IMR-90 (cell line): Measurements from ENCODE around the gene IL17C. TPM values are rescaled to one million over a fixed set of nuclear protein-coding genes. Genes with fewer than 3 reads are reported as not detected.

Source experiments
- ATAC-seq: fragments of 200-7000 bp; cut with Tn5 transposase; 2 replicates; pipeline ENCODE4 v1.9.1; 2020; ENCODE audit warnings: low read depth, mild to moderate bottlenecking, moderate library complexity
- BruUV-seq: library from RNA; stranded (reverse); fragments of 400-500 nt; replicated peaks from 2 replicates; lab custom pipeline; 2021; lab: Mats Ljungman, UMichigan
- CTCF ChIA-PET: fragments of 300-600 bp; formaldehyde crosslinking; extraction: SDS; loops from one replicate; lab custom pipeline; 2021; ENCODE audit warnings: antibody characterized with exemption; lab: Yijun Ruan, JAX
- POLR2A ChIA-PET: fragments of 300-600 bp; sonication (Branson Sonifier 250); formaldehyde crosslinking; loops from one replicate; lab custom pipeline; 2022; ENCODE audit warnings: antibody characterized with exemption; ENCODE audit not compliant: unreplicated experiment; lab: Charles Lee
- DNase-seq: peaks from one replicate; pipeline ENCODE4 v3.0.0; 2013
- H2AFZ ChIP-seq: replicated peaks from 2 replicates; pipeline ENCODE3; 2013; ENCODE audit warnings: low read length, mild to moderate bottlenecking; ENCODE audit not compliant: poor library complexity
- H2AK5ac ChIP-seq: 2 replicates; pipeline ENCODE4 v1.6.1; 2013; ENCODE audit warnings: low read depth, low read length, inconsistent platforms
- H2AK9ac ChIP-seq: replicated peaks from 2 replicates; pipeline ENCODE3; 2013; ENCODE audit warnings: mild to moderate bottlenecking, low read depth, low read length, moderate library complexity; ENCODE audit not compliant: poor library complexity
- H2BK120ac ChIP-seq: 2 replicates; pipeline ENCODE4 v1.6.1; 2013; ENCODE audit warnings: low read depth, low read length, inconsistent platforms
- H2BK15ac ChIP-seq: 3 replicates; pipeline ENCODE4 v1.6.1; 2013; ENCODE audit warnings: low read depth, low read length, inconsistent platforms
- H2BK20ac ChIP-seq: 2 replicates; pipeline ENCODE4 v1.6.1; 2013; ENCODE audit warnings: low read depth, mild to moderate bottlenecking, inconsistent platforms, low read length, moderate library complexity
- H2BK5ac ChIP-seq: 2 replicates; pipeline ENCODE4 v1.6.1; 2013; ENCODE audit warnings: mild to moderate bottlenecking, low read depth, low read length, inconsistent platforms; ENCODE audit not compliant: poor library complexity, severe bottlenecking
- H3K14ac ChIP-seq: replicated peaks from 2 replicates; pipeline ENCODE4 v1.6.1; 2013; ENCODE audit warnings: low read depth, low read length, inconsistent platforms
- H3K18ac ChIP-seq: 2 replicates; pipeline ENCODE4 v1.6.1; 2013; ENCODE audit warnings: low read depth, low read length, control low read depth
- H3K23ac ChIP-seq: 2 replicates; pipeline ENCODE4 v1.6.1; 2013; ENCODE audit warnings: low read depth, low read length, inconsistent platforms
- H3K27ac ChIP-seq: 2 replicates; pipeline ENCODE4 v1.5.1; 2013; ENCODE audit warnings: mild to moderate bottlenecking, control low read depth, low read length; ENCODE audit not compliant: insufficient read depth
- H3K27me3 ChIP-seq: 2 replicates; pipeline ENCODE4 v1.6.1; 2013; ENCODE audit warnings: low read length; ENCODE audit not compliant: control insufficient read depth, insufficient read depth
- H3K36me3 ChIP-seq: 2 replicates; pipeline ENCODE4 v1.6.1; 2013; ENCODE audit warnings: low read length, mixed read lengths; ENCODE audit not compliant: control insufficient read depth, insufficient read depth
- H3K4ac ChIP-seq: 2 replicates; pipeline ENCODE4 v1.6.1; 2013; ENCODE audit warnings: low read depth, low read length, inconsistent platforms
- H3K4me1 ChIP-seq: 2 replicates; pipeline ENCODE4 v1.6.1; 2013; ENCODE audit warnings: low read length, mixed read lengths; ENCODE audit not compliant: control insufficient read depth, insufficient read depth
- H3K4me2 ChIP-seq: 2 replicates; pipeline ENCODE4 v1.6.1; 2013; ENCODE audit warnings: low read depth, mild to moderate bottlenecking, control low read depth, low read length, moderate library complexity
- H3K4me3 ChIP-seq: 2 replicates; pipeline ENCODE4 v1.5.1; 2013; ENCODE audit warnings: low read depth, mild to moderate bottlenecking, control low read depth, low read length, moderate library complexity; ENCODE audit not compliant: insufficient read depth
- H3K56ac ChIP-seq: 2 replicates; pipeline ENCODE4 v1.6.1; 2013; ENCODE audit warnings: low read length, inconsistent platforms; ENCODE audit not compliant: insufficient read depth; ENCODE audit errors: extremely low read depth
- H3K79me1 ChIP-seq, 2 experiments: 2 replicates each; pipeline ENCODE4 v1.6.1; 2013; ENCODE audit warnings: low read length in 2 of 2, inconsistent platforms in 1 of 2, low read depth in 1 of 2
- H3K9ac ChIP-seq: 2 replicates; pipeline ENCODE4 v1.6.1; 2013; ENCODE audit warnings: low read depth, low read length, control low read depth
- H3K9me1 ChIP-seq: 2 replicates; pipeline ENCODE4 v1.6.1; 2013; ENCODE audit warnings: low read length, inconsistent platforms; ENCODE audit not compliant: insufficient read depth
- H3K9me3 ChIP-seq: 2 replicates; pipeline ENCODE4 v1.6.1; 2013; ENCODE audit warnings: low read length; ENCODE audit not compliant: control insufficient read depth, insufficient read depth
- H4K20me1 ChIP-seq: 2 replicates; pipeline ENCODE4 v1.6.1; 2013; ENCODE audit warnings: low read length, inconsistent platforms; ENCODE audit not compliant: insufficient read depth
- H4K5ac ChIP-seq: 2 replicates; pipeline ENCODE4 v1.6.1; 2013; ENCODE audit warnings: mild to moderate bottlenecking, low read depth, low read length, control low read depth
- H4K8ac ChIP-seq, 2 experiments: 2 replicates each; pipeline ENCODE4 v1.6.1; 2013; ENCODE audit warnings: low read depth in 2 of 2, low read length in 2 of 2, control low read depth in 1 of 2, inconsistent platforms in 1 of 2
- H4K91ac ChIP-seq: 2 replicates; pipeline ENCODE4 v1.6.1; 2013; ENCODE audit warnings: low read depth, low read length, inconsistent platforms; ENCODE audit not compliant: insufficient read depth
- ELK1 ChIP-seq: fragments of 150-350 bp; IDR thresholded peaks from 2 replicates; pipeline ENCODE4 v1.6.1; 2016; ENCODE audit warnings: low read depth, mild to moderate bottlenecking, low read length, moderate library complexity, borderline replicate concordance
- WGBS, 2 experiments: methylation state at CpG; one replicate each; pipeline versions ENCODE4 v1.1.5 to v1.1.7; 2013; ENCODE audit warnings: missing lambda C conversion rate in 2 of 2; ENCODE audit not compliant: insufficient read length in 1 of 2; ENCODE audit errors: extremely low coverage in 2 of 2; 5-methylcytosine and 5-hydroxymethylcytosine counted together
- dilution Hi-C: fragments of 300-500 bp; cut with HindIII; formaldehyde crosslinking; loops from one replicate; pipeline ENCODE4 v1.14.3; 2018; ENCODE audit warnings: low sequenced_read_pairs; ENCODE audit not compliant: unreplicated experiment
- in situ Hi-C: fragments of 300-500 bp; cut with MboI; formaldehyde crosslinking; loops from 3 replicates; pipeline ENCODE4 v1.14.3; 2019; ENCODE audit warnings: low sequenced_read_pairs, inconsistent platforms, mixed read lengths
- intact Hi-C: fragments of 100-400 bp; cut with micrococcal nuclease; formaldehyde crosslinking; loops from 2 replicates; pipeline ENCODE4 v1.10.0; 2022
- polyA plus RNA-seq, 3 experiments: library from polyadenylated mRNA; depleted of rRNA; stranded (reverse); fragments of >200 nt; gene quantifications; 2 replicates each; pipeline ENCODE4 v1.2.3, GENCODE V29; 2012; ENCODE audit warnings: low replicate concordance in 1 of 3
- total RNA-seq: library from RNA; depleted of rRNA; stranded (reverse); fragments of >200 nt; gene quantifications from 2 replicates; pipeline ENCODE4 v1.2.3, GENCODE V29; 2012

IL17C gene
- total and polyA plus RNA-seq, 2 of the 4 experiments (the other 2 are of a cell fraction) = 0.09 TPM; not detected in 1

DNA sequence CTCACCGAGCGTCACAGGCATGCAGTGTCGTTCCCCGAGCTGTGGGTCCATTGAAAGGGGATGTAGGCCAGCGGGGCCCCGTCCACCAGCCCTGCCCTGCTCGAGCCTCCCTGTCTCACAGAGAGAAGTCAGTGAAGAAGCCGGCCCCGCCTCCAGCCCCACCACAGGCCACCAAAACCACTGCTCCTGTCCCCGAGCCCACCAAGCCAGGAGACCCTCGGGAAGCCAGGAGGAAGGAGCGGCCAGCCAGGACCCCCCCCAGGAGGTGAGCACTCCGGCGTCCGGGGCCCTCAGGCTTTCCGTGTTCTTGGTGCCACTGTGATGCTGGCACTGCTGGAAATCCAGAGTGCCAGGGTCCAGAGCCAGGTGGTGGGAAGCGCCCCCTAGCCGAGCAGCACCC lies 13.9 kb upstream of the IL17C start:
- ChIA-PET CTCF (no interaction called here), POLR2A (no interaction called here)
- Histone ChIP-seq H2AK5ac (no peak overlapping the region), H3K79me1 (peaks cover 8 to 35% of the 10 kb centered on the region in 2 experiments), H3K18ac (no peak overlapping the region), H2BK15ac (no peak overlapping the region), H2BK20ac (no peak overlapping the region), H2BK5ac (no peak overlapping the region), H3K27me3 (no peaks in the 10 kb centered on the region), H2BK120ac (no peak overlapping the region), H3K4ac (no peak overlapping the region), H3K4me2 (no peak overlapping the region), H4K8ac (no peak overlapping the region), H3K9me1 (peaks cover 7% of the 10 kb centered on the region), H2AFZ (no peak overlapping the region), H3K14ac (no peak overlapping the region), H3K27ac (no peak overlapping the region), H3K4me3 (no peak overlapping the region), H3K9me3 (no peaks in the 10 kb centered on the region), H3K23ac (no peak overlapping the region), H2AK9ac (no peak overlapping the region), H4K91ac (no peak overlapping the region), H4K5ac (no peak overlapping the region), H3K9ac (no peak overlapping the region), H3K56ac (no peak overlapping the region), H3K4me1 (peaks cover 6% of the 10 kb centered on the region), H3K36me3 (peaks cover 62% of the 10 kb centered on the region), H4K20me1 (peaks cover 35% of the 10 kb centered on the region)
- no peak for DNase-seq
- in situ Hi-C loops (no loop called here), dilution Hi-C loops (no loop called here), intact Hi-C loops (no loop called here)
- TF ChIP-seq ELK1 = no peak
- ATAC-seq = no peak
- BruUV-seq = no TSS peak
- WGBS, 2 experiments = 97% methylated on average over 6 of the region's 18 CpGs; no CpG with 5 or more reads in 1 of the 2 experiments
